Endothelial cell of umbilical vein (primary cell): ENCODE data around the gene DCC. TPM values are rescaled to one million over a fixed set of nuclear protein-coding genes. Genes with fewer than 3 reads are reported as not detected.

Experiments used
- BruUV-seq: library from RNA; stranded (reverse); fragments of 400-500 nt; replicated peaks from 2 replicates; lab custom pipeline; 2021; lab: Mats Ljungman, UMichigan
- CTCF ChIA-PET: fragments of 300-600, 350-600 bp; sonication (Branson Sonifier 250); formaldehyde crosslinking; loops from one replicate; lab custom pipeline; 2021; ENCODE audit warnings: antibody characterized with exemption, inconsistent platforms; lab: Charles Lee
- POLR2A ChIA-PET: fragments of 300-600, 350-600 bp; sonication (Branson Sonifier 250); formaldehyde crosslinking; loops from one replicate; lab custom pipeline; 2021; ENCODE audit warnings: antibody characterized with exemption, inconsistent platforms; lab: Charles Lee
- DNase-seq: peaks from one replicate; pipeline ENCODE4 v3.0.0-alpha.2; 2011; ENCODE audit warnings: low read depth, low spot score
- FAIRE-seq: peaks from 2 replicates; lab custom pipeline; 2011; peaks lifted over from hg19 to GRCh38; lab: Jason Lieb, UNC
- H2AFZ ChIP-seq: 2 replicates; pipeline ENCODE4 v1.6.0; 2012; ENCODE audit warnings: low read depth, low read length, control low read depth, inconsistent platforms
- H3K27ac ChIP-seq: 2 replicates; pipeline ENCODE4 v1.5.1; 2011; ENCODE audit warnings: low read depth, mild to moderate bottlenecking, control low read depth, low read length, moderate library complexity; ENCODE audit not compliant: insufficient read depth
- H3K27me3 ChIP-seq, 2 experiments: 2 replicates each; pipeline versions ENCODE4 v1.6.0 to v1.6.1; 2011; ENCODE audit warnings: low read length in 2 of 2, mixed read lengths in 1 of 2; ENCODE audit not compliant: control insufficient read depth in 2 of 2, insufficient read depth in 2 of 2
- H3K36me3 ChIP-seq, 2 experiments: 2 replicates in 1 of 2; 3 replicates in 1 of 2; pipeline ENCODE4 v1.5.1; 2011; ENCODE audit warnings: low read length in 2 of 2, mild to moderate bottlenecking in 1 of 2, moderate library complexity in 1 of 2; ENCODE audit not compliant: control insufficient read depth in 2 of 2, insufficient read depth in 2 of 2; ENCODE audit errors: extremely low read depth in 1 of 2
- H3K4me1 ChIP-seq: 3 replicates; pipeline ENCODE4 v1.5.1; 2011; ENCODE audit warnings: mild to moderate bottlenecking, low read length; ENCODE audit not compliant: control insufficient read depth, insufficient read depth; ENCODE audit errors: extremely low read depth
- H3K4me2 ChIP-seq: 2 replicates; pipeline ENCODE4 v1.6.1; 2011; ENCODE audit warnings: low read length, control low read depth, mixed read lengths; ENCODE audit not compliant: insufficient read depth
- H3K4me3 ChIP-seq, 3 experiments: fragments of 200-600 bp in 1 of 3; sonication (generic), shearing (Covaris generic) in 1 of 3; replicated peaks in 1 of 3; 2 replicates each; pipeline ENCODE4 v1.5.1; 2011 to 2016; ENCODE audit warnings: control low read depth in 3 of 3, low read length in 3 of 3, mild to moderate bottlenecking in 2 of 3, inconsistent platforms in 1 of 3, low read depth in 1 of 3, moderate library complexity in 1 of 3; ENCODE audit not compliant: insufficient read depth in 1 of 3
- H3K79me2 ChIP-seq: 2 replicates; pipeline ENCODE4 v1.6.0; 2012; ENCODE audit warnings: low read length, inconsistent platforms; ENCODE audit not compliant: control insufficient read depth, insufficient read depth
- H3K9ac ChIP-seq: replicated peaks from 2 replicates; pipeline ENCODE3; 2011; ENCODE audit warnings: low read length, control low read depth; ENCODE audit not compliant: insufficient read depth; ENCODE audit errors: extremely low read depth
- H3K9me1 ChIP-seq: replicated peaks from 3 replicates; pipeline ENCODE4 v1.6.0; 2011; ENCODE audit warnings: mild to moderate bottlenecking, low read length; ENCODE audit not compliant: control insufficient read depth, insufficient read depth; ENCODE audit errors: extremely low read depth
- H3K9me3 ChIP-seq: replicated peaks from 2 replicates; pipeline ENCODE4 v1.5.1; 2012; ENCODE audit warnings: low read length, inconsistent platforms; ENCODE audit not compliant: control insufficient read depth, insufficient read depth
- H4K20me1 ChIP-seq: replicated peaks from 2 replicates; pipeline ENCODE3; 2011; ENCODE audit warnings: mild to moderate bottlenecking, low read length; ENCODE audit not compliant: control insufficient read depth, insufficient read depth; ENCODE audit errors: extremely low read depth
- EZH2 ChIP-seq: IDR thresholded peaks from 2 replicates; pipeline ENCODE4 v1.6.1; 2012; ENCODE audit warnings: borderline replicate concordance, low read depth, mild to moderate bottlenecking, moderate library complexity, low read length, inconsistent platforms; ENCODE audit not compliant: severe bottlenecking
- FOS ChIP-seq: IDR thresholded peaks from 2 replicates; pipeline ENCODE4 v1.6.1; 2011; ENCODE audit warnings: mild to moderate bottlenecking, low read length, moderate library complexity, borderline replicate concordance; ENCODE audit not compliant: insufficient read depth
- GATA2 ChIP-seq: IDR thresholded peaks from 2 replicates; pipeline ENCODE4 v1.7.0; 2011; ENCODE audit warnings: low read depth, mild to moderate bottlenecking, moderate library complexity, mixed read lengths, low read length; ENCODE audit not compliant: insufficient read length, insufficient read depth
- JUN ChIP-seq: IDR thresholded peaks from 2 replicates; pipeline ENCODE4 v1.6.1; 2011; ENCODE audit warnings: borderline replicate concordance, low read depth; ENCODE audit not compliant: insufficient read length, insufficient read depth
- MAX ChIP-seq: IDR thresholded peaks from 2 replicates; pipeline ENCODE4 v1.6.1; 2011; ENCODE audit not compliant: insufficient read depth, insufficient read length
- dilution Hi-C: fragments of 300-500 bp; cut with MboI; formaldehyde crosslinking; loops from one replicate; pipeline ENCODE4 v1.15.0; 2019; ENCODE audit warnings: low sequenced_read_pairs; ENCODE audit not compliant: extremely low pct_ligation_motif_present
- intact Hi-C: fragments of 100-400 bp; cut with micrococcal nuclease; formaldehyde crosslinking; loops from one replicate; pipeline ENCODE4 v1.10.0; 2022
- polyA plus RNA-seq, 4 experiments: library from polyadenylated mRNA; depleted of rRNA in 3 of 4; stranded (reverse) in 3 of 4; unstranded in 1 of 4; fragments of >200 nt; gene quantifications; 2 replicates each; pipeline versions ENCODE4 v1.2.1 to v1.2.3, GENCODE V29; 2011 to 2012; ENCODE audit warnings: missing spikeins in 1 of 4
- total RNA-seq: library from RNA; stranded (reverse); gene quantifications from 2 replicates; pipeline ENCODE4 v1.2.3, GENCODE V29; 2021

DCC gene
- total and polyA plus RNA-seq, 2 donors (not counting 3 experiments of a cell fraction or from before 2014, with no cell fraction given) = not detected

- H3K27me3 ChIP-seq = no peaks in the 10 kb centered on the region
- no TSS peak for BruUV-seq
- no peak overlapping the region for H3K9ac ChIP-seq
- FAIRE-seq = no peak
- no peaks in the 10 kb centered on the region for H4K20me1 ChIP-seq
- ChIA-PET POLR2A (no interaction called here), CTCF (no interaction called here)
- H3K4me2 ChIP-seq = no peak overlapping the region
- H2AFZ ChIP-seq = no peak overlapping the region
- DNase-seq = no peak
- H3K4me3 ChIP-seq = no peak overlapping the region
- peaks cover 11% of the 10 kb centered on the region for H3K9me3 ChIP-seq
- no peak overlapping the region for H3K27ac ChIP-seq
- dilution Hi-C loops (no loop called here), intact Hi-C loops (no loop called here)
- H3K9me1 ChIP-seq = no peaks in the 10 kb centered on the region
- TF ChIP-seq MAX (no peak), FOS (no peak), EZH2 (no peak), GATA2 (no peak)
- H3K79me2 ChIP-seq = no peaks in the 10 kb centered on the region
- H3K4me1 ChIP-seq = no peaks in the 10 kb centered on the region
- no peaks in the 10 kb centered on the region for H3K36me3 ChIP-seq
Measured at GRCh38 chr18:53152476-53152875, 812.5 kb downstream of the DCC start.

GRCh38 chr18:53153281-53153680 is 813.3 kb downstream of the DCC start:
- intact Hi-C loops (no loop called here), dilution Hi-C loops (no loop called here)
- CTCF ChIA-PET = no interaction called here
- no peaks in the 10 kb centered on the region for H3K9me1 ChIP-seq
- no peak overlapping the region for H2AFZ ChIP-seq
- H3K4me2 ChIP-seq = no peak overlapping the region
- H3K79me2 ChIP-seq = no peaks in the 10 kb centered on the region
- H3K27me3 ChIP-seq = no peaks in the 10 kb centered on the region
- DNase-seq = no peak
- BruUV-seq = no TSS peak
- H3K4me1 ChIP-seq = no peaks in the 10 kb centered on the region
- H3K9ac ChIP-seq = no peak overlapping the region
- no peaks in the 10 kb centered on the region for H4K20me1 ChIP-seq
- H3K9me3 ChIP-seq = peaks cover 11% of the 10 kb centered on the region
- H3K36me3 ChIP-seq = no peaks in the 10 kb centered on the region
- FAIRE-seq = no peak
- POLR2A ChIA-PET = no interaction called here
- TF ChIP-seq JUN = no peak
- no peak overlapping the region for H3K27ac ChIP-seq
- no peak overlapping the region for H3K4me3 ChIP-seq
